ENCODE results near the gene IQCN. TPM values are rescaled to one million over a fixed set of nuclear protein-coding genes. Genes with fewer than 3 reads are reported as not detected.

Gene IQCN
- total and polyA plus RNA-seq, 2 experiments from 2014 or later = 0.35 TPM; not detected in 1

GRCh38 chr19:18233224-18233825 lies 40.9 kb downstream of the IQCN start:
- Histone ChIP-seq H3K4me2 (peak overlapping the region; percentile 95), H3K79me2 (replicated peaks; ENCODE audit: insufficient read depth) (no peaks in the 10 kb centered on the region), H4K20me1 (replicated peaks; ENCODE audit: insufficient read depth) (no peaks in the 10 kb centered on the region), H3F3A (replicated peaks; ENCODE audit: low read depth) (peaks cover 35% of the 10 kb centered on the region), H3K4me1 (ENCODE audit: insufficient read depth) (peaks cover 21% of the 10 kb centered on the region), H3K36me3 (ENCODE audit: insufficient read depth) (no peaks in the 10 kb centered on the region), H3K9me2 (ENCODE audit: insufficient read depth) (no peaks in the 10 kb centered on the region), H2AFZ (0 out of 2 replicates have a peak overlapping the region, but pooled peaks have one; percentile 90), H3K27me3 (ENCODE audit: insufficient read depth) (no peaks in the 10 kb centered on the region), H3K27ac (ENCODE audit: low read depth) (peak overlapping the region; percentile 80; the same call in 1 of the 2 replicates), H3K4me3 (peak overlapping the region; percentile 72)
- Mint-ChIP-seq H3K27me3 (ENCODE audit: insufficient read depth, low read depth, poor library complexity) (peaks cover 30% of the 10 kb centered on the region), H3K36me3 (ENCODE audit: low read depth) (no peaks in the 10 kb centered on the region; the same call in 1 of the 3 replicates), H3K4me3 (peak overlapping the region; percentile 80), H3K9me3 (no peaks in the 10 kb centered on the region; the same call in 1 of the 3 replicates), H3K4me1 (peaks cover 35% of the 10 kb centered on the region), H3K27ac (no peak overlapping the region)
- peak; percentile 81 for ATAC-seq
- TF ChIP-seq JUNB (IDR thresholded peaks at IDR 0.05; ENCODE audit: unreplicated experiment) (no peak), CREB1 (CRISPR knock-in tag; IDR thresholded peaks at IDR 0.05; ENCODE audit: low read depth) (peak; percentile 42; the same call in 1 of the 2 replicates), NANOG (IDR thresholded peaks at IDR 0.05; ENCODE audit: borderline replicate concordance) (no peak), ZNF114 (CRISPR knock-in tag; IDR thresholded peaks at IDR 0.05) (peak; percentile 90), EZH2phosphoT487 (IDR thresholded peaks at IDR 0.05; ENCODE audit: unreplicated experiment) (no peak), POLR2AphosphoS5 (IDR thresholded peaks at IDR 0.05; ENCODE audit: low read depth) (no peak)
- TF ChIP-seq, protein P1, sequence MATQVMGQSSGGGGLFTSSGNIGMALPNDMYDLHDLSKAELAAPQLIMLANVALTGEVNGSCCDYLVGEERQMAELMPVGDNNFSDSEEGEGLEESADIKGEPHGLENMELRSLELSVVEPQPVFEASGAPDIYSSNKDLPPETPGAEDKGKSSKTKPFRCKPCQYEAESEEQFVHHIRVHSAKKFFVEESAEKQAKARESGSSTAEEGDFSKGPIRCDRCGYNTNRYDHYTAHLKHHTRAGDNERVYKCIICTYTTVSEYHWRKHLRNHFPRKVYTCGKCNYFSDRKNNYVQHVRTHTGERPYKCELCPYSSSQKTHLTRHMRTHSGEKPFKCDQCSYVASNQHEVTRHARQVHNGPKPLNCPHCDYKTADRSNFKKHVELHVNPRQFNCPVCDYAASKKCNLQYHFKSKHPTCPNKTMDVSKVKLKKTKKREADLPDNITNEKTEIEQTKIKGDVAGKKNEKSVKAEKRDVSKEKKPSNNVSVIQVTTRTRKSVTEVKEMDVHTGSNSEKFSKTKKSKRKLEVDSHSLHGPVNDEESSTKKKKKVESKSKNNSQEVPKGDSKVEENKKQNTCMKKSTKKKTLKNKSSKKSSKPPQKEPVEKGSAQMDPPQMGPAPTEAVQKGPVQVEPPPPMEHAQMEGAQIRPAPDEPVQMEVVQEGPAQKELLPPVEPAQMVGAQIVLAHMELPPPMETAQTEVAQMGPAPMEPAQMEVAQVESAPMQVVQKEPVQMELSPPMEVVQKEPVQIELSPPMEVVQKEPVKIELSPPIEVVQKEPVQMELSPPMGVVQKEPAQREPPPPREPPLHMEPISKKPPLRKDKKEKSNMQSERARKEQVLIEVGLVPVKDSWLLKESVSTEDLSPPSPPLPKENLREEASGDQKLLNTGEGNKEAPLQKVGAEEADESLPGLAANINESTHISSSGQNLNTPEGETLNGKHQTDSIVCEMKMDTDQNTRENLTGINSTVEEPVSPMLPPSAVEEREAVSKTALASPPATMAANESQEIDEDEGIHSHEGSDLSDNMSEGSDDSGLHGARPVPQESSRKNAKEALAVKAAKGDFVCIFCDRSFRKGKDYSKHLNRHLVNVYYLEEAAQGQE (IDR thresholded peaks at IDR 0.05; ENCODE audit: unreplicated experiment) = peak; percentile 84
- DNase-seq (ENCODE audit: low spot score) = peak; percentile 93

GRCh38 chr19:18232540-18233223 lies 41.6 kb downstream of the IQCN start:
- Histone ChIP-seq H3K4me3 (peak overlapping the region; percentile 72), H3K4me2 (peak overlapping the region; percentile 95), H3K27me3 (ENCODE audit: insufficient read depth) (no peaks in the 10 kb centered on the region), H3K36me3 (ENCODE audit: insufficient read depth) (no peaks in the 10 kb centered on the region), H3K9me2 (ENCODE audit: insufficient read depth) (no peaks in the 10 kb centered on the region), H3K4me1 (ENCODE audit: insufficient read depth) (peaks cover 21% of the 10 kb centered on the region), H4K20me1 (replicated peaks; ENCODE audit: insufficient read depth) (no peaks in the 10 kb centered on the region), H3K79me2 (replicated peaks; ENCODE audit: insufficient read depth) (no peaks in the 10 kb centered on the region), H2AFZ (peak overlapping the region; percentile 90; the same call in 1 of the 2 replicates), H3K27ac (ENCODE audit: low read depth) (peak overlapping the region; percentile 88), H3F3A (replicated peaks; ENCODE audit: low read depth) (peaks cover 38% of the 10 kb centered on the region)
- ATAC-seq = peak; percentile 76
- Mint-ChIP-seq H3K4me3 (peak overlapping the region; percentile 80), H3K9me3 (no peaks in the 10 kb centered on the region; the same call in 1 of the 3 replicates), H3K27ac (peak overlapping the region; percentile 94), H3K27me3 (ENCODE audit: insufficient read depth, low read depth, poor library complexity) (peaks cover 34% of the 10 kb centered on the region), H3K4me1 (peaks cover 35% of the 10 kb centered on the region), H3K36me3 (ENCODE audit: low read depth) (no peaks in the 10 kb centered on the region; the same call in 1 of the 3 replicates)
- DNase-seq (ENCODE audit: low spot score) = peak; percentile 92
- no peak for TF ChIP-seq NANOG (IDR thresholded peaks at IDR 0.05; ENCODE audit: borderline replicate concordance)
- no peak for TF ChIP-seq ETS1 (IDR thresholded peaks at IDR 0.05)
- no peak for TF ChIP-seq ZNF114 (CRISPR knock-in tag; IDR thresholded peaks at IDR 0.05)
- peak; percentile 34 to 37 for TF ChIP-seq CTCF (conservative IDR thresholded peaks at IDR 0.05; ENCODE audit: low read depth in 2 of 2)
- TF ChIP-seq EZH2phosphoT487 (IDR thresholded peaks at IDR 0.05; ENCODE audit: unreplicated experiment) = no peak
- no peak for TF ChIP-seq STAT1 (IDR thresholded peaks at IDR 0.05; ENCODE audit: unreplicated experiment)
- TF ChIP-seq POLR2AphosphoS5 (IDR thresholded peaks at IDR 0.05; ENCODE audit: low read depth) = peak; percentile 57; the same call in 1 of the 2 replicates
- no peak for TF ChIP-seq ZNF331 (CRISPR knock-in tag; IDR thresholded peaks at IDR 0.05; ENCODE audit: low read depth)
- TF ChIP-seq, protein P1 (IDR thresholded peaks at IDR 0.05; ENCODE audit: unreplicated experiment) = no peak
- TF ChIP-seq CREB1 (CRISPR knock-in tag; IDR thresholded peaks at IDR 0.05; ENCODE audit: low read depth) = no peak
- TF ChIP-seq JUNB (IDR thresholded peaks at IDR 0.05; ENCODE audit: unreplicated experiment) = no peak
